ENCODE results near the gene RAPGEFL1.
"Not testable (repeated sequence)": the region's sequence is repeated elsewhere in the genome, so short reads cannot be mapped to it uniquely, and the experiment has no call there.

Gene RAPGEFL1

DNA sequence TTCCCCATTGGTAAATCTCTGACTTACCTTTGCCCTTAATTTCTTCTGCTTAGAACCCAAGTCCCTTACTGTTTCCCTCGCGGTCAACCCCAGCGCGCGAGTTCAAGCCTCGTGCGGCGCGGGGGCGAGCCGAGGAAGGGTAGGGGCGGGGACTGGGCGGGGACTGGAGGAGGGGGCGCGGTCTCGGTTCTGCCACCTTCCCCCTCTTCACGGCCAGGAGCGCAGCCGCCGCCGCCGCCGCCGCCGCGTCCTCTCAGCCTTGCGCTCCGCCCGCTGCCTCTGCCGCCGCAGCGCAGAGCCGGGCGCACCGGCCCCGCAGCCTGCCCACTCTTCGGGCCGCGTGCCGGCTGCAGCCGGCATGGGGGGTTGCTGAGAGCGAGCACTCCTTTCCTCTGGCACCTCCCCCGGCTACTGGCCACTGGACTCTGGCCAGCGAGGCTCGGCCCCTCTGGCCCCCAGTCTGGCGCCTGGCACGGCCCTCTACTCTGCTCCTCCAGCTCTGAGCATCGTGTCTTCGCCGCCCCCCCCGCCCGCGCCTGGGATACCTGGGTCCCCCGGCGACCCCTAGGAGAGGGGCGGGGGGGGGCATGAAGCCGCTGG is at the start of gene RAPGEFL1:
Gene RAPGEFL1 (plus strand): TSS at position 196 of the 600 bp plus-strand sequence. CDS start 392 bp downstream, at position 588.
- DNase-seq, result peak; percentile 21

GRCh38 chr17:40129498-40129897 is 47.8 kb upstream of the RAPGEFL1 start:
- no peak for DNase-seq

GRCh38 chr17:40130352-40131042 is 46.8 kb upstream of the RAPGEFL1 start:
- no peak for DNase-seq

GRCh38 chr17:40134184-40134583 is 43.1 kb upstream of the RAPGEFL1 start:
- no peak for DNase-seq

GRCh38 chr17:40135817-40136216 is 41.5 kb upstream of the RAPGEFL1 start:
- DNase-seq, result no peak

DNA sequence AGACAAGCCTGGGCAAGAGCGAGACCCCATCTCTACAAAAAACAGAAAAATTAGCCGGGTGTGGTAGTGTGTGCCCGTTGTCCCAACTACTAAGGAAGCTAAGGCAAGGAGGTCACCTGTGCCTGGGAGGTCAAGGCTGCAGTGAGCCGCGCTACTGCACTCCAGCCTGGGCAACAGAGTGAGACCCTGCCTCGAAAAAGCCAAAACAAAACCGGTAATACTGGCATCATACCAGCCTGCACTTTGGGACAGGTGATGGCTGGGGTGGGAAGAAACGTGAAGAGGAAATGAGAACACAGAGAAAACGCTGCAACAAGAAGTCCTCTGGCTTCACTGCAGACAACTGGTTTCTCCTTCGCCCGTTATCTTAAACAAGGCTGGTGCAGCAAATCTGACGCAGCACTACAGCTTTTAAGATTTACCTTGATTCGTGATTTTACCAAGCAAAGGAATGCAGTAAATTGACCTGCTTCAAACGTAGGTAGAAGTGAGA is 37.7 kb upstream of the RAPGEFL1 start:
- no peak for DNase-seq

DNA sequence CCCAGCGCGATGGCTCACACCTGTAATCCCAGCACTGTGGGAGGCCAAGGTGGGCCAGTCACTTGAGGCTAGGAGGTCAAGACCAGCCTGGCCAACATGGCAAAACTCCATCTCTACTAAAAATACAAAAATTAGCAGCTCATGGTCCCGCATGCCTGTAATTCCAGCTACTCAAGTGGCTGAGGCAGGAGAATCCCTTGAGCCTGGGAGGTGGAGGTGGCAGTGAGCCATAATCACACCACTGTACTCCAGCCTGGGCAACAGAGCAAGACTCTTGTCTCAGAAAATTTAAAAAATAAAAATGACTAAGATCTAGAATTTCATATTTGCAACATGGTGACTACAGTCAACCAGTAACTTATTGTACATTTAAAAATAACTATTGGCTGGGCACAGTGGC is 34.1 kb upstream of the RAPGEFL1 start:
- not testable (repeated sequence) for DNase-seq

- DNase-seq, result no peak
Measured at GRCh38 chr17:40145476-40145875, 31.8 kb upstream of the RAPGEFL1 start.

- DNase-seq, result no peak
Measured at GRCh38 chr17:40148527-40148926, 28.7 kb upstream of the RAPGEFL1 start.

DNA sequence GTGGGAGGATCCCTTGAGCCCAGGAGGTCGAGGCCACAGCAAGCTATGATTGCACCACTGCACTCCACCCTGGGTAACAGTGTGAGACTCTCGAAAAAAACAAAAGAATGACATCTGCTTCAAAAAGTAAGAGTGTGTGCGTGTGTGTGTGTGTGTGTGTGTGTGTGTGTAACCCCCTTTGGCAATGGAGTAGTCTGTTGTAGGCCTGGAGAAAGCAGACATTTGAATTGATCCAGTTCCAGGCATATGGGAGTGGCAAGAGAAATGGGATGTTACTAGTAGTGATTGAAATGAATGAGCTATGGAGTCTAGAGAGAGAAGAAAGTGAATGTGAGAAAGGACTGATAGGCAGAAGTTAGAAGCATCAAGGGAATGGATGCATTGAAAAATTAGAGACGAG is 27.0 kb upstream of the RAPGEFL1 start:
- no peak for DNase-seq

- DNase-seq, result no peak
Measured at GRCh38 chr17:40151414-40151963, 25.8 kb upstream of the RAPGEFL1 start.

DNA sequence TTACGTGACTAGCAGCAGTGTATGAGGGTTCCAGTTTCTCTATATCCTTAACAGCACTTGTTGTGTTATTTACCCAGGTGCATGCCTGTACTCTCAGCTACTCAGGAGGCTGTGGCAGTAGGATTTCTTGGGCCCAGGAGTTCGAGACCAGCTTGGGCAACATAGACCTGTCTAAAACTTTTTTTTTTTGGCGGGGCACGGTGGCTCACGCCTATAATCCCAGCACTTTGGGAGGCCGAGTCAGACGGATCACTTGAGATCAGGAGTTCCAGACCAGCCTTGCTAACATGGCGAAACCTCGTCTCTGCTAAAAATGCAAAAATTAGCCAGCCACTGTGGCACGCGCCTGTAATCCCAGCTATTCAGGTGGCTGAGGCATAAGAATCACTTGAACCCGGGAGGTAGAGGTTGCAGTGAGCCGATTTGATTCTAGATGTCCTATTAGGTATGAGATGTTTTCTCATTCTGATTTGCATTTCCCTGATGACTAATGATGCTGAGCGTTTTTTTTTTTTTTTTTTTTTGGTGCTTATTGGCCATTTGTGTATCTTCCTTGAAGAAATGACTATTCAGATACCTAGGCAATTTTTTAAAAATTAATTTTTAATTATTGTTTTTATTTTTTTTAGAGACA is 23.6 kb upstream of the RAPGEFL1 start:
- DNase-seq, result no peak

DNA sequence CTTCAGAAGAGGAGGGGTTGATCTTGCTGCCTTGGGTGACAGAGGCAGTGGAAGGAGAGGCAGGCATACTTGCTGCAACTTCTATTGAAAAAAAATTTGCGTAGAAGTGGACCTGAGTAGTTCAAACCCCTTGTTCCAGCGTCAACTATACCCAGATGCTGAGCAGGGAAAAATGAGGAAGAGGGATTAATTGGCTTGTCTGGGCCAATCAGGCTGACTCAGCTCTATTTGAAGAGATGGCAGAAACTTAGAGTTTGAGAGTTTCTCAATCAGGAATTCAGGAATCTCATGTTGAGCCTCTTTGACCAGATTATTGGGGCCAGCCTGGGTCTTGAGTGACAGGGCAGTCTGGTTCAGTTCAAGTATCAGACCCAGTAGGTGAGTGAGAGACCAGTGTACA is 19.3 kb upstream of the RAPGEFL1 start:
- no peak for DNase-seq

GRCh38 chr17:40158438-40159013 is 18.7 kb upstream of the RAPGEFL1 start:
- no peak for DNase-seq

GRCh38 chr17:40159456-40159855 is 17.8 kb upstream of the RAPGEFL1 start:
- no peak for DNase-seq

- no peak for DNase-seq
Measured at GRCh38 chr17:40167685-40168261, 9.5 kb upstream of the RAPGEFL1 start.

DNA sequence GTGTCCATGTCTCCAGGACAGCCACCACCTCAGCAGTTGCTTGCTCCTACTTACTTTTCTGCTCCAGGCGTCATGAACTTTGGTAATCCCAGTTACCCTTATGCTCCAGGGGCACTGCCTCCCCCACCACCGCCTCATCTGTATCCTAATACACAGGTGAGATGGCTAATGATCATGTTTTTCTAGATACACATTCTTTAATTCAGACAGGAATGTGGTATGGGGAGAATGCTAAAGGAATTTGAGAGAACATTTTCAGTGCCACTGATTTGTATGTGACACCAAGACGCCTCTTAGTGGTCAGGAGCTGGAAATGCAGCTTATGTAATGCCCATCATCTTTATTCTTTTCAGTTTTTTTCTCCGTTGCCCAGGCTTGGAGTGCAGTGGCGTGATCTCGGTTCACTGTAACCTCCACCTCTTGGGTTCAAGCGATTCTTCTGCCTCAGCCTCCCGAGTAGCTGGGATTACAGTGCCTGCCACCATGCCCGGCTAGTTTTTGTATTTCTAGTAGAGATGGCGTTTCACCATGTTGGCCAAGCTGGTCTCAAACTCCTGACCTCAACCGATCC is 8.9 kb upstream of the RAPGEFL1 start:
- no peak for DNase-seq

GRCh38 chr17:40170325-40170724 is 6.9 kb upstream of the RAPGEFL1 start:
- DNase-seq, result no peak

DNA sequence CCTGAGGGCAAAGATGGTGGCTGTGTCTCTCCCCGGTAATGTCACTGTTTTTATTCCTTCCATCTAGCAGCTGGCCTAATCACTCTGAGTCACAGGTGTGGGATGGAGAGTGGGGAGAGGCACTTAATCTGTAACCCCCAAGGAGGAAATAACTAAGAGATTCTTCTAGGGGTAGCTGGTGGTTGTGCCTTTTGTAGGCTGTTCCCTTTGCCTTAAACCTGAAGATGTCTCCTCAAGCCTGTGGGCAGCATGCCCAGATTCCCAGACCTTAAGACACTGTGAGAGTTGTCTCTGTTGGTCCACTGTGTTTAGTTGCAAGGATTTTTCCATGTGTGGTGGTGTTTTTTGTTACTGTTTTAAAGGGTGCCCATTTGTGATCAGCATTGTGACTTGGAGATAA is 5.5 kb upstream of the RAPGEFL1 start:
- no peak for DNase-seq

- DNase-seq, result no peak
Measured at GRCh38 chr17:40173091-40173777, 4.0 kb upstream of the RAPGEFL1 start.

DNA sequence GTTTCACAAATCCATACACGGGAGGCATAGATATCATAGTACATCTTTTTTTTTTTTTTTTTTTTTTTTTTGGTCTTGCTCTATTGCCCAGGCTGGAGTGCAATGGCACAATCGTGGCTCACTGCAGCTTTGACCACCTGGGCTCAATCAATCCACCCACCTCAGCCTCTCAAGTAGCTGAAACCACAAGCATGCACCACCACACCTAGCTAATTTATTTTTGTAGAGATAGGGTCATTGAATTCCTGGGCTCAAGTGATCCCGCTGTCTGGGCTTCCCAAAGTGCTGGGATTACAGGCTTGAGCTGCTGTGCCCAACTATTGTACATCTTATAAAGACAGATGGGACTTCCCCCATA is 3.5 kb upstream of the RAPGEFL1 start:
- DNase-seq, result no peak

DNA sequence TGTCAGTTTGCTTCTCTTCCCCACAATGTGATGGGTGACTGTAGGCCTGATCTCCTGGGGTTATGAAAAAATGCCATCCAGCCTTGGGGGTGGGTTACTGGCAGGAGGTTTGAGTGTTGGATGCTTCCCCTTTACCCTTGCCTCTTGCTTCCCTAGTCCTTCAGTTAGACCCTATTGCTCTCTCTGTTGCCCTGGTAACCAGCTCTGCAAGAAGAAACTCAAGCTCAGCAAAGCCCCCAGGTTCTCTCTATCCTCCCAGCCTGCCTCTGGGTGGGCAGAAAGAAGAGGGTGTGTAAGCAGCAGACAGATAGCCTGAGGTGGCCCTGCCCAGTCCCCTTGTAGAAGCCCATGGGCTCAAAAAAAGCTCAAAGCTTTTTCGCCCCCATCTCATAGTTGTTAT is 2.8 kb upstream of the RAPGEFL1 start:
- no peak for DNase-seq

Data from NCI-H187 treated with DMSO at 0.1 percent for 48 hours (cell line).